PFSK-1 (cell line): Measurements from ENCODE around the gene MATN4.

Experiments
- POLR2AphosphoS5 ChIP-seq: IDR thresholded peaks from 2 replicates; pipeline ENCODE4 v1.6.1; 2012; ENCODE audit warnings: low read depth, mild to moderate bottlenecking, control low read depth, low read length, moderate library complexity
- SIN3A ChIP-seq: IDR thresholded peaks from 2 replicates; pipeline ENCODE4 v1.6.1; 2012; ENCODE audit warnings: mild to moderate bottlenecking, low read length, moderate library complexity, borderline replicate concordance; ENCODE audit not compliant: insufficient read depth

DNA sequence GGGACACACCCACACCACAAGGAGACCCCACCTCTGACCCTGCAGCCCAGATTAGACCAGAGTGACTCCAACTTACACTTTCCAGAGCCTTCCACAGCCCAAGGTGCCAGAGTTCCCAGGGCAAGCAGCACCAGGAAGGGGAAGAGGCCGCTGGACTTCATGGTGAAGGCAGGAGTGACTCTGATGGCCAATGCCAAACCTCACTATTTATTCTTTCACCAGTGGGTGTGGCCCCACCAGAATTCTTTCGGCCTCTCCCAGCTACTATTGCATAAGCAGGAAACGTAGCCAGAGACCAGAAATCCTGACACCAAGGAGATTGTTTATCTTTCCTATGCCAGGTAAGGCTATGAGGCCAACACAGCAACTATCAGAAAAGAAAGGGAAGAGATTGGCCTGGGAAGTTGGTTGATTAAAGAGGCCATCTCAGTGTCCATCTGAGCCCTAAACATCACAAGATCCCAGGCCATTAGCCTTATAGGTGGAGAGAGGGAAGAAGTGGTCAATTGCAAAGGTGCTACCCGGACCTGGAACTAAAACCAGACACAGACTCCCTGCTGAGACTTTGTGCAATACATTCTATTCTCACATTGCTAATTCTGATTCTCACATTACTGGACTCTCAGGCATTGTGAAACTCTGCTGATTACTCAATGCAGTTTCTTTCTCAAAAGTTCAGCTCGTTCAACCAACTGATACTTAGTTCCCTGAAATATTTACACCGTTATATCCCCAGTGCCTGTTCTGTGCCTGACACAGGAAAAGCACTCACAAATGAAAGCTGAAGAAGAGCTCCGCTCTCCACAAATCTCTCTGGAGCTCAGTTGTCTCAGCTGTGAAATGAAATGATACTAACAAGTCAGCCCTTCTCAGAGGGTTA is 53.5 kb downstream of the MATN4 start, which contains the start of gene SLPI:
- TF ChIP-seq POLR2AphosphoS5: no peak
- no peak for TF ChIP-seq SIN3A
